HepG2 (cell line): ENCODE data around the gene OGT. TPM values are rescaled to one million over a fixed set of nuclear protein-coding genes. Genes with fewer than 3 reads are reported as not detected.

ENCODE experiments used
- ATAC-seq: fragments of 200-7000 bp; cut with Tn5 transposase; 3 replicates; pipeline ENCODE4 v1.9.1; 2020; ENCODE audit warnings: mild to moderate bottlenecking, moderate library complexity
- BruUV-seq: library from RNA; stranded (reverse); fragments of 400-500 nt; replicated peaks from 2 replicates; lab custom pipeline; 2021; lab: Mats Ljungman, UMichigan
- CTCF ChIA-PET: fragments of 300-600 bp; formaldehyde crosslinking; extraction: SDS; loops from one replicate; lab custom pipeline; 2021; ENCODE audit warnings: low total read pairs, inconsistent platforms, low intra/inter-chr PET ratio; lab: Yijun Ruan, JAX
- POLR2A ChIA-PET: fragments of 350-600 bp; sonication (Branson Sonifier 250); formaldehyde crosslinking; loops from one replicate; lab custom pipeline; 2020; ENCODE audit warnings: antibody characterized with exemption, inconsistent platforms; lab: Yijun Ruan, JAX
- DNase-seq: peaks from one replicate; pipeline ENCODE4 v3.0.0-alpha.2; 2015; ENCODE audit warnings: low spot score
- FAIRE-seq: peaks from 3 replicates; lab custom pipeline; 2011; peaks lifted over from hg19 to GRCh38; lab: Jason Lieb, UNC
- H2AFZ ChIP-seq: one replicate; pipeline ENCODE4 v1.6.1; 2011; ENCODE audit warnings: low read length, inconsistent platforms
- H3K27ac ChIP-seq: fragments of 300-600 bp; 3 replicates; pipeline ENCODE4 v1.8.0; 2011; ENCODE audit warnings: mixed run types, mild to moderate bottlenecking, mixed read lengths, low read length, inconsistent platforms; ENCODE audit not compliant: insufficient read depth; ENCODE audit errors: extremely low read length
- H3K27me3 ChIP-seq, 2 experiments: fragments of 200-600 bp in 1 of 2; 2 replicates in 1 of 2; 3 replicates in 1 of 2; pipeline versions ENCODE4 v1.6.0 to v1.8.0; 2011; ENCODE audit warnings: low read length in 2 of 2, mild to moderate bottlenecking in 2 of 2, moderate library complexity in 2 of 2, inconsistent platforms in 1 of 2; ENCODE audit not compliant: insufficient read depth in 2 of 2, control insufficient read depth in 1 of 2
- H3K36me3 ChIP-seq, 2 experiments: fragments of 200-600 bp in 1 of 2; replicated peaks in 1 of 2; 2 replicates in 1 of 2; 3 replicates in 1 of 2; pipeline versions ENCODE4 v1.5.1 to v1.8.0; 2011; ENCODE audit warnings: low read length in 2 of 2, inconsistent platforms in 1 of 2; ENCODE audit not compliant: insufficient read depth in 2 of 2, control insufficient read depth in 1 of 2
- H3K4me1 ChIP-seq: 2 replicates; pipeline ENCODE4 v1.5.1; 2012; ENCODE audit warnings: low read length, inconsistent platforms; ENCODE audit not compliant: insufficient read depth
- H3K4me2 ChIP-seq: 2 replicates; pipeline ENCODE4 v1.6.0; 2011; ENCODE audit warnings: low read depth, low read length, inconsistent platforms
- H3K4me3 ChIP-seq, 3 experiments: fragments of 200-600 bp in 1 of 3; sonication (generic), shearing (Covaris generic) in 1 of 3; replicated peaks in 1 of 3; 2 replicates each; pipeline ENCODE4 v1.5.1; 2011 to 2016; ENCODE audit warnings: low read length in 3 of 3, inconsistent platforms in 2 of 3, low read depth in 2 of 3, mild to moderate bottlenecking in 2 of 3, control low read depth in 1 of 3, mixed read lengths in 1 of 3; ENCODE audit not compliant: insufficient read depth in 1 of 3
- H3K79me2 ChIP-seq: one replicate; pipeline ENCODE4 v1.6.1; 2011; ENCODE audit warnings: low read length, inconsistent platforms; ENCODE audit not compliant: insufficient read depth
- H3K9ac ChIP-seq: 2 replicates; pipeline ENCODE4 v1.6.0; 2011; ENCODE audit warnings: mild to moderate bottlenecking, low read depth, low read length, inconsistent platforms; ENCODE audit not compliant: insufficient read depth
- H3K9me3 ChIP-seq: 2 replicates; pipeline ENCODE4 v1.5.1; 2012; ENCODE audit warnings: mild to moderate bottlenecking, low read length
- H4K20me1 ChIP-seq: 2 replicates; pipeline ENCODE4 v1.6.0; 2011; ENCODE audit warnings: inconsistent platforms, mild to moderate bottlenecking, low read length, moderate library complexity; ENCODE audit not compliant: insufficient read depth
- ATF4 ChIP-seq, 2 experiments: fragments of 450-650 bp in 1 of 2; sonication (generic) in 1 of 2; formaldehyde crosslinking; IDR thresholded peaks; 2 replicates each; pipeline versions ENCODE4 v1.5.0 to v1.8.0; 2020 to 2022; ENCODE audit warnings: mild to moderate bottlenecking in 1 of 2, missing genetic modification reagents in 1 of 2
- CEBPB ChIP-seq: IDR thresholded peaks from 2 replicates; pipeline ENCODE4 v1.6.1; 2011; ENCODE audit warnings: low read depth, low read length, improper control_type of control experiment, borderline replicate concordance
- DNMT3B ChIP-seq: conservative IDR thresholded peaks from 2 replicates; pipeline ENCODE4 v1.6.1; 2016; ENCODE audit warnings: missing biosample characterization, control low read depth
- HMGXB4 ChIP-seq, 2 experiments: sonication (generic) in 1 of 2; formaldehyde crosslinking in 1 of 2; IDR thresholded peaks; 2 replicates each; pipeline versions ENCODE4 v1.4.0 to v1.6.1; 2018 to 2020; ENCODE audit warnings: missing genetic modification reagents in 2 of 2, borderline replicate concordance in 1 of 2, low read depth in 1 of 2, mild to moderate bottlenecking in 1 of 2, missing biosample characterization in 1 of 2
- HOXA9 ChIP-seq: sonication (generic); formaldehyde crosslinking; IDR thresholded peaks from 2 replicates; pipeline ENCODE4 v1.8.1; 2022; ENCODE audit warnings: missing genetic modification reagents, mild to moderate bottlenecking, moderate library complexity, borderline replicate concordance
- KDM2A ChIP-seq: sonication (generic); formaldehyde crosslinking; IDR thresholded peaks from 2 replicates; pipeline ENCODE4 v1.4.0; 2020; ENCODE audit warnings: low read depth, missing genetic modification reagents, borderline replicate concordance
- KLF6 ChIP-seq: IDR thresholded peaks from 2 replicates; pipeline ENCODE4 v1.8.0; 2016; ENCODE audit warnings: missing biosample characterization, missing genetic modification reagents
- MAFF ChIP-seq: IDR thresholded peaks from 2 replicates; pipeline ENCODE4 v1.6.1; 2011; ENCODE audit warnings: low read depth, low read length, improper control_type of control experiment
- MAFK ChIP-seq, 2 experiments: IDR thresholded peaks in 1 of 2; conservative IDR thresholded peaks in 1 of 2; 2 replicates each; pipeline ENCODE4 v1.6.1; 2011; ENCODE audit warnings: improper control_type of control experiment in 2 of 2, low read length in 2 of 2
- RBFOX2 ChIP-seq: fragments of 200-400 bp; formaldehyde crosslinking; IDR thresholded peaks from 2 replicates; pipeline ENCODE4 v1.6.1; 2017; ENCODE audit warnings: low read depth, mild to moderate bottlenecking, low read length
- ZFP1 ChIP-seq: IDR thresholded peaks from 2 replicates; pipeline ENCODE4 v1.6.1; 2016
- ZNF180 ChIP-seq: sonication (generic); formaldehyde crosslinking; IDR thresholded peaks from 2 replicates; pipeline ENCODE4 v1.4.0; 2020; ENCODE audit warnings: low read depth, missing genetic modification reagents, borderline replicate concordance
- ZNF230 ChIP-seq: sonication (generic); formaldehyde crosslinking; IDR thresholded peaks from 2 replicates; pipeline ENCODE4 v1.4.0; 2020; ENCODE audit warnings: mild to moderate bottlenecking, missing genetic modification reagents
- ZNF333 ChIP-seq: sonication (generic); formaldehyde crosslinking; IDR thresholded peaks from 2 replicates; pipeline ENCODE4 v1.4.0; 2020; ENCODE audit warnings: mild to moderate bottlenecking, missing genetic modification reagents, borderline replicate concordance
- ZNF430 ChIP-seq: sonication (generic); formaldehyde crosslinking; IDR thresholded peaks from 2 replicates; pipeline ENCODE4 v1.9.0; 2021; ENCODE audit warnings: mild to moderate bottlenecking, missing genetic modification reagents
- ZNF496 ChIP-seq: sonication (generic); formaldehyde crosslinking; IDR thresholded peaks from 2 replicates; pipeline ENCODE4 v1.8.1; 2023; ENCODE audit warnings: mild to moderate bottlenecking, moderate library complexity, missing genetic modification reagents; ENCODE audit not compliant: insufficient replicate concordance
- ZNF761 ChIP-seq: sonication (generic); formaldehyde crosslinking; conservative IDR thresholded peaks from 2 replicates; pipeline ENCODE4 v1.4.0; 2020; ENCODE audit warnings: mild to moderate bottlenecking, missing genetic modification reagents
- WGBS: methylation state at CpG from one replicate; pipeline ENCODE4 v1.1.6; 2017; ENCODE audit warnings: low lambda C conversion rate; 5-methylcytosine and 5-hydroxymethylcytosine counted together
- in situ Hi-C: cut with HindIII; loops from 2 replicates; pipeline ENCODE4 v1.10.0; 2017; ENCODE audit warnings: low pct_unique_long_range_greater_than_20kb; ENCODE audit not compliant: extremely low pct_ligation_motif_present
- intact Hi-C: fragments of 100-400 bp; cut with micrococcal nuclease; formaldehyde crosslinking; loops from one replicate; pipeline ENCODE4 v1.10.0; 2022; ENCODE audit not compliant: unreplicated experiment
- polyA plus RNA-seq, 8 experiments: library from polyadenylated mRNA; depleted of rRNA in 3 of 8; stranded (reverse) in 7 of 8; unstranded in 1 of 8; fragments of >200 nt; fragmentation: Illumina TruSeq in 4 of 8; extraction: Trizol in 4 of 8; gene quantifications; 2 replicates each; pipeline versions ENCODE4 v1.2.1 to v1.2.3, GENCODE V29; 2011 to 2016; ENCODE audit warnings: low read depth in 4 of 8, missing spikeins in 1 of 8, mixed read lengths in 1 of 8; ENCODE audit not compliant: insufficient read depth in 1 of 8
- total RNA-seq, 5 experiments: library from RNA; depleted of rRNA; stranded (reverse); fragments of >200 nt; fragmentation: Illumina TruSeq; extraction: Trizol; gene quantifications; 2 replicates each; pipeline ENCODE4 v1.2.3, GENCODE V29; 2016; ENCODE audit warnings: low read depth in 1 of 5

Gene OGT
- total and polyA plus RNA-seq, 2 of the 13 experiments (the other 11 are each of a cell fraction or from before 2014, with no cell fraction given): 71.7 to 463 TPM

- no peak for TF ChIP-seq ZNF430 (CRISPR knock-in tag)
- no peak for TF ChIP-seq ZFP1 (CRISPR knock-in tag)
- TF ChIP-seq CEBPB: no peak
- no peak for TF ChIP-seq ATF4 (CRISPR knock-in tag; IDR thresholded peaks at IDR 0.05)
Observed at GRCh38 chrX:71504346-71504745, 28.6 kb upstream of the OGT start (continued).

- FAIRE-seq: no peak
- CTCF ChIA-PET: no interaction called here
Observed at GRCh38 chrX:71509289-71509688, 23.6 kb upstream of the OGT start.

GRCh38 chrX:71510161-71510560, 22.7 kb upstream of the OGT start:
- Histone ChIP-seq H3K9ac (no peak overlapping the region), H3K79me2 (no peaks in the 10 kb centered on the region), H3K9me3 (no peaks in the 10 kb centered on the region), H3K4me3 (no peak overlapping the region), H3K27ac (no peak overlapping the region), H3K36me3 (no peaks in the 10 kb centered on the region), H3K4me1 (no peaks in the 10 kb centered on the region), H2AFZ (no peak overlapping the region), H3K4me2 (no peak overlapping the region), H4K20me1 (no peaks in the 10 kb centered on the region), H3K27me3 (no peaks in the 10 kb centered on the region)
- FAIRE-seq (no peak), ATAC-seq (no peak), DNase-seq (no peak)
- intact Hi-C loops (no loop called here), in situ Hi-C loops (no loop called here)
- ChIA-PET POLR2A (interaction anchor here (0.7 kb wide), 1 partner anchor 22 kb away, joined by 3 read pairs; no protein-coding TSS in a partner anchor), CTCF (no interaction called here)
- 46% methylated on average over 2 of the region's 2 CpGs for WGBS
- BruUV-seq: no TSS peak
- TF ChIP-seq ZNF230 (CRISPR knock-in tag): no peak
- no peak for TF ChIP-seq RBFOX2
- no peak for TF ChIP-seq ZNF180 (CRISPR knock-in tag)
- TF ChIP-seq ZNF333: no peak
- no peak for TF ChIP-seq HMGXB4 (CRISPR knock-in tag; IDR thresholded peaks at IDR 0.05; ENCODE audit: borderline replicate concordance in 1 of 2, low read depth in 1 of 2)
- no peak for TF ChIP-seq DNMT3B
- TF ChIP-seq ZNF496: no peak
- no peak for TF ChIP-seq HOXA9 (CRISPR knock-in tag)
- no peak for TF ChIP-seq KDM2A
- no peak for TF ChIP-seq ZNF761

More at GRCh38 chrX:71509289-71509688, 23.6 kb upstream of the OGT start:
- Histone ChIP-seq H3K27me3 (no peaks in the 10 kb centered on the region), H3K79me2 (no peaks in the 10 kb centered on the region), H3K9me3 (no peaks in the 10 kb centered on the region), H3K4me3 (no peak overlapping the region), H3K9ac (no peak overlapping the region), H3K4me2 (no peak overlapping the region), H2AFZ (no peak overlapping the region), H4K20me1 (no peaks in the 10 kb centered on the region), H3K4me1 (no peaks in the 10 kb centered on the region), H3K27ac (no peak overlapping the region), H3K36me3 (no peaks in the 10 kb centered on the region)
- WGBS: 0% methylated on average over 1 of the region's 1 CpG
- BruUV-seq: no TSS peak
- TF ChIP-seq MAFK (conservative IDR thresholded peaks at IDR 0.05 in 1 of 2, IDR thresholded peaks at IDR 0.05 in 1 of 2; ENCODE audit: low read length in 2 of 2) (peak; percentile 71 to 82), MAFF (peak; percentile 77), KLF6 (CRISPR knock-in tag) (no peak)
- ATAC-seq: no peak
- intact Hi-C loops: no loop called here
- DNase-seq: no peak
- POLR2A ChIA-PET: no interaction called here
- in situ Hi-C loops: no loop called here
